HFFc6 (cell line): ENCODE data around the gene SP6. TPM values are rescaled to one million over a fixed set of nuclear protein-coding genes. Genes with fewer than 3 reads are reported as not detected.

Source experiments
- DNase-seq: peaks from one replicate; pipeline ENCODE4 v3.0.0-alpha.2; 2018
- H3K27ac Mint-ChIP-seq: 2 replicates; pipeline ENCODE4 v1.8.0; 2020; ENCODE audit warnings: mild to moderate bottlenecking, mixed read lengths
- H3K27me3 Mint-ChIP-seq: 2 replicates; pipeline ENCODE4 v1.8.0; 2021; ENCODE audit warnings: mild to moderate bottlenecking, moderate library complexity, mixed read lengths; ENCODE audit not compliant: insufficient read depth
- H3K36me3 Mint-ChIP-seq: 2 replicates; pipeline ENCODE4 v1.8.0; 2021; ENCODE audit warnings: low read depth, mixed read lengths
- H3K4me1 Mint-ChIP-seq: 2 replicates; pipeline ENCODE4 v1.8.0; 2020; ENCODE audit warnings: low read depth, mixed read lengths
- H3K4me3 Mint-ChIP-seq: 2 replicates; pipeline ENCODE4 v1.8.0; 2020; ENCODE audit warnings: mild to moderate bottlenecking, moderate library complexity, mixed read lengths
- H3K9me3 Mint-ChIP-seq: 2 replicates; pipeline ENCODE4 v1.8.0; 2020; ENCODE audit warnings: mild to moderate bottlenecking, mixed read lengths
- total RNA-seq, 6 experiments: library from RNA; stranded (reverse); fragmentation: NEBNext Ultra II Directional; extraction: Animal tissue kit (Norgen Biotek cat#: 25700); gene quantifications; 2 replicates in 1 of 6; 3 replicates in 5 of 6; pipeline ENCODE4 v1.2.3, GENCODE V29; 2021
- TF ChIP-seq, protein P1 (sequence below): fragments of 200-600 bp; sonication (generic); IDR thresholded peaks from 2 replicates; pipeline ENCODE4 v1.5.0; 2021; ENCODE audit warnings: antibody characterized with exemption, mild to moderate bottlenecking

Gene SP6
- total RNA-seq, 6 experiments from 2014 or later, result 0.45 to 1.2 (median 1.1) TPM

GRCh38 chr17:47866941-47867340 is 16.0 kb upstream of the SP6 start:
- DNase-seq, result no peak
- Mint-ChIP-seq H3K27ac (no peak overlapping the region), H3K27me3 (peaks cover 13% of the 10 kb centered on the region), H3K4me3 (no peak overlapping the region), H3K36me3 (peaks cover 5% of the 10 kb centered on the region), H3K4me1 (peaks cover 47% of the 10 kb centered on the region), H3K9me3 (peaks cover 12% of the 10 kb centered on the region)
- TF ChIP-seq, protein P1, sequence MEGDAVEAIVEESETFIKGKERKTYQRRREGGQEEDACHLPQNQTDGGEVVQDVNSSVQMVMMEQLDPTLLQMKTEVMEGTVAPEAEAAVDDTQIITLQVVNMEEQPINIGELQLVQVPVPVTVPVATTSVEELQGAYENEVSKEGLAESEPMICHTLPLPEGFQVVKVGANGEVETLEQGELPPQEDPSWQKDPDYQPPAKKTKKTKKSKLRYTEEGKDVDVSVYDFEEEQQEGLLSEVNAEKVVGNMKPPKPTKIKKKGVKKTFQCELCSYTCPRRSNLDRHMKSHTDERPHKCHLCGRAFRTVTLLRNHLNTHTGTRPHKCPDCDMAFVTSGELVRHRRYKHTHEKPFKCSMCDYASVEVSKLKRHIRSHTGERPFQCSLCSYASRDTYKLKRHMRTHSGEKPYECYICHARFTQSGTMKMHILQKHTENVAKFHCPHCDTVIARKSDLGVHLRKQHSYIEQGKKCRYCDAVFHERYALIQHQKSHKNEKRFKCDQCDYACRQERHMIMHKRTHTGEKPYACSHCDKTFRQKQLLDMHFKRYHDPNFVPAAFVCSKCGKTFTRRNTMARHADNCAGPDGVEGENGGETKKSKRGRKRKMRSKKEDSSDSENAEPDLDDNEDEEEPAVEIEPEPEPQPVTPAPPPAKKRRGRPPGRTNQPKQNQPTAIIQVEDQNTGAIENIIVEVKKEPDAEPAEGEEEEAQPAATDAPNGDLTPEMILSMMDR, result no peak

DNA sequence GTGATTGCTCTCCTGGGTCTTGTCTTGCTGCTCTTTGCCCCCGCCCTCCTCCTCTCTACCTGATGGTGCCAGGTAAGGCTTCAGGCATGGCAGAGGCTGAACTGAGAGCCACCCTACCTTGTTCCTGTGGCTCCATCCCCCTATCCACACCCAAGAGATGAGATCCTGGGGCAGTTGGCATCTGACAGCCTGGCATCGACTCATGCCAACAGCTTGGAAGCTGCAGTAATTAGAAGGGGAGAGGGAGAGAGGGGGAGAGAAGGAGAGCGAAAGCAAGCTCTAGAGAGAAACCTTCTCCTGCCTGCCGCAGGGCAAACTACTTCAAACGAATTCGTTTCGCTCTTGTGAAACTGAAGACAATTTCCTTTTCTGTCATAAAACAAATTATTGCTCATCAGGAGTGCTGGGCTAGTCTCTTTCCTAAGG is 13.8 kb upstream of the SP6 start:
- H3K4me3 Mint-ChIP-seq, result peak overlapping the region; percentile 39
- peaks cover 5% of the 10 kb centered on the region for H3K36me3 Mint-ChIP-seq
- peaks cover 38% of the 10 kb centered on the region for H3K4me1 Mint-ChIP-seq
- H3K9me3 Mint-ChIP-seq, result peaks cover 12% of the 10 kb centered on the region
- DNase-seq, result peak; percentile 43
- peaks cover 5% of the 10 kb centered on the region for H3K27me3 Mint-ChIP-seq
- TF ChIP-seq, protein P1, result no peak
- H3K27ac Mint-ChIP-seq, result peak overlapping the region; percentile 75

GRCh38 chr17:47862621-47863440 is 11.9 kb upstream of the SP6 start:
- peak overlapping the region; percentile 80 for H3K4me3 Mint-ChIP-seq
- peak overlapping the region; percentile 96 for H3K27ac Mint-ChIP-seq

GRCh38 chr17:47860386-47860785 is 9.4 kb upstream of the SP6 start:
- no peak overlapping the region for H3K4me3 Mint-ChIP-seq
- H3K27ac Mint-ChIP-seq, result no peak overlapping the region
- peaks cover 8% of the 10 kb centered on the region for H3K27me3 Mint-ChIP-seq
- no peak for DNase-seq
- H3K9me3 Mint-ChIP-seq, result peaks cover 12% of the 10 kb centered on the region
- H3K36me3 Mint-ChIP-seq, result peaks cover 5% of the 10 kb centered on the region
- TF ChIP-seq, protein P1, result no peak
- H3K4me1 Mint-ChIP-seq, result peaks cover 39% of the 10 kb centered on the region

More at GRCh38 chr17:47862621-47863440, 11.9 kb upstream of the SP6 start:
- DNase-seq, result peak; percentile 87
- TF ChIP-seq, protein P1, result no peak
- Mint-ChIP-seq H3K9me3 (peaks cover 12% of the 10 kb centered on the region), H3K36me3 (peaks cover 5% of the 10 kb centered on the region), H3K27me3 (peaks cover 4% of the 10 kb centered on the region), H3K4me1 (peaks cover 33% of the 10 kb centered on the region)

DNA sequence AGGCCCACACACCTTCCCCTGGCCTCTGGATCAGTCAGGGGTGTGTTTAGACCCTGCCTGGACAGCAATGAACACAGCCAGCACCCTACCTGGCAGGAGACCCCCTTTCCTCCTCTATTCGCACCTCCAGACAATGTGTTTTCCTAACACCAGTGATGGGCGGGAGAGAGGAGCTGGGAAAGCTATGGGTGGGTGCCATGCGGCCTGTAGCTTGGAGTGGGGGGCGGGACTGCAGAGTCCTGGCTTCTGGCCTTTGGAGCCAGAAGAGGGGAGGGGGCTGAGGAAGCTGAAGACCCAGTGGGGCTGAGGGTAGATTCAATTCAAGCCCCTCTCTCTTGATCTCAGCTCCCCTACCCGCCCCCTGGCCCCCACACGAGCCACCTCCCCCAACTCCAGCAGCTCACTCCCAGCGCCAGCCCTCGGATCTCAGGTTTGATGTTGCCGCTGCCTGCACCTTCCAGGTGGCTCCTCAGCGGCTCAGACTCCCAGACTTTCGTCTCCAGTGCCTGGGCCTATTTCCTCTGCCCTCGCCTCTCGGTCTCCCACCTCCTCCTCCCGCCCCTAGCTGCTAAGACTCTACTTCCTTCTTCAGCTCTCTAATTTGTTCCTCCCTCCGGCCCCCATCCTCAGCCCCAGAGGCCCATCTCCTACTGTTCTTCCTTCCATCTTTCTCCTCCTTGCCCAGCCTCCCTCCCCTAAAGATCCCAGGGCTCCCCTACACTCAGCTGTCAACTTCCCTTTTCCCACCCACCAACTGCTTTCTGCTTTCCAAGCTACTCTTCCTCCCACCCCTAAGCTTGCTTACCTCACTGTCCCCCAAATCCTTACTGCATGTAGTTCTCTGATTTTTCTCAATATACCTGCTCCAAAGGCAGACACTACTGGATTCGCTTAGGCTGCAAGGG is 6.8 kb upstream of the SP6 start:
- no peak overlapping the region for H3K27ac Mint-ChIP-seq
- H3K9me3 Mint-ChIP-seq, result no peaks in the 10 kb centered on the region
- TF ChIP-seq, protein P1, result no peak
- no peaks in the 10 kb centered on the region for H3K36me3 Mint-ChIP-seq
- no peak for DNase-seq
- H3K4me1 Mint-ChIP-seq, result peaks cover 20% of the 10 kb centered on the region
- H3K4me3 Mint-ChIP-seq, result no peak overlapping the region
- H3K27me3 Mint-ChIP-seq, result peaks cover 32% of the 10 kb centered on the region
